Skeletal muscle satellite cell (primary cell): Measurements from ENCODE around the gene MN1.
A peak's percentile ranks its signal among the peaks of the same experiment; 100 is the strongest.
"Not testable (repeated sequence)": the region's sequence is repeated elsewhere in the genome, so short reads cannot be mapped to it uniquely, and the experiment has no call there.

Experiments
- H3K27me3 ChIP-seq: 2 replicates; pipeline ENCODE4 v1.7.0; 2013; ENCODE audit warnings: low read length; ENCODE audit not compliant: control insufficient read depth, insufficient read depth
- H3K36me3 ChIP-seq: 2 replicates; pipeline ENCODE4 v1.7.0; 2013; ENCODE audit warnings: mild to moderate bottlenecking, control low read depth, low read length; ENCODE audit not compliant: insufficient read depth
- H3K4me1 ChIP-seq: 2 replicates; pipeline ENCODE4 v1.7.0; 2013; ENCODE audit warnings: low read length; ENCODE audit not compliant: control insufficient read depth, insufficient read depth
- H3K4me2 ChIP-seq: 2 replicates; pipeline ENCODE4 v1.7.0; 2013; ENCODE audit warnings: mild to moderate bottlenecking, low read length
- H3K4me3 ChIP-seq: 2 replicates; pipeline ENCODE4 v1.7.0; 2013; ENCODE audit warnings: low read length
- H3K9ac ChIP-seq: 2 replicates; pipeline ENCODE4 v1.7.0; 2013; ENCODE audit warnings: mild to moderate bottlenecking, low read depth, low read length, moderate library complexity
- H3K9me3 ChIP-seq: replicated peaks from 2 replicates; pipeline ENCODE4 v1.7.0; 2013; ENCODE audit warnings: mild to moderate bottlenecking, control low read depth, low read length

MN1 gene

DNA sequence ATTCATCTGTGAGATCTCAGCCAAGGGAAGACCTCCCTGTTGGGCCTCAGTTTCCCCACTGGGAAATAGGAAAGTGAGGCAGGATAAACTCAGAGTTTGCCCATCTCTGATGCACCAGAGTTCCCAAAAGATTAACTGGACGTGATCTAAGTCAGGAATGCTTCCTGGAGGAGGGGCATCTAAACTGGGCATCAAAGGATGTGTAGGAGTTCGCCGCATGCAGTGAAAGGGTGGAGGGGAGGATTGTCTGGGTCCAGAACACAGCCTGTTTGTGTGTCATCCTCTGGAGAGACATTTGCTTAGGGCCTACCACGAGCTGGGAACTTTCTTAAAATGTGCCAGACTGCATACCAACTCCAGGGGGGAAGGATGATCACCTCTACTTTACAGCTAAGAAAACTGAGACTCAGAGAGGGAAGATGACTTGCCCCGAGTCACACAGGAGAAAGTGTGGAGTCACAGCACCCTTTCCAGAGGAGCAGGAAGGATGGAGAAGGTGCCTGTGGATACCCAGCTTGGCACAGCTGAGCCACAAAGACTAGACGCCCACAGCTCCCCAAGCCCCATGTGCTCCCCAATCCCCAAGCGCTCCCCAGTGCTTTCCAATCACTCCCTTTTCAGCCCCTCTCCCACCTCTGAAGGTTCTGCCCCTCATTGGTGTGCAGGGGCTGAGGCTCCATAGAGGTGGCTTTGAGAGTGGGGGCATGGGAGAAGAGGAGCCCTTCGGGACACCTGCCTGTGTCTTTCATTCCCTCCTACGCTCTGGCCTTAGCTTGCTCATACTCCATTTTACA lies 50.1 kb downstream of the MN1 start:
- Histone ChIP-seq H3K4me1 (peaks cover 18% of the 10 kb centered on the region), H3K4me2 (no peak overlapping the region), H3K4me3 (no peak overlapping the region), H3K36me3 (no peaks in the 10 kb centered on the region), H3K27me3 (peaks cover 29% of the 10 kb centered on the region), H3K9ac (no peak overlapping the region), H3K9me3 (no peaks in the 10 kb centered on the region)

GRCh38 chr22:27750584-27751265 lies 50.8 kb downstream of the MN1 start:
- H3K4me3 ChIP-seq: no peak overlapping the region
- no peak overlapping the region for H3K9ac ChIP-seq
- H3K27me3 ChIP-seq: peaks cover 29% of the 10 kb centered on the region
- no peaks in the 10 kb centered on the region for H3K9me3 ChIP-seq
- H3K36me3 ChIP-seq: no peaks in the 10 kb centered on the region
- H3K4me1 ChIP-seq: peaks cover 18% of the 10 kb centered on the region
- no peak overlapping the region for H3K4me2 ChIP-seq

- Histone ChIP-seq H3K4me3 (no peak overlapping the region), H3K4me2 (no peak overlapping the region), H3K9ac (no peak overlapping the region), H3K36me3 (no peaks in the 10 kb centered on the region), H3K9me3 (no peaks in the 10 kb centered on the region), H3K27me3 (peaks cover 36% of the 10 kb centered on the region), H3K4me1 (peaks cover 18% of the 10 kb centered on the region)
Observed at GRCh38 chr22:27749597-27750225, 51.8 kb downstream of the MN1 start.

DNA sequence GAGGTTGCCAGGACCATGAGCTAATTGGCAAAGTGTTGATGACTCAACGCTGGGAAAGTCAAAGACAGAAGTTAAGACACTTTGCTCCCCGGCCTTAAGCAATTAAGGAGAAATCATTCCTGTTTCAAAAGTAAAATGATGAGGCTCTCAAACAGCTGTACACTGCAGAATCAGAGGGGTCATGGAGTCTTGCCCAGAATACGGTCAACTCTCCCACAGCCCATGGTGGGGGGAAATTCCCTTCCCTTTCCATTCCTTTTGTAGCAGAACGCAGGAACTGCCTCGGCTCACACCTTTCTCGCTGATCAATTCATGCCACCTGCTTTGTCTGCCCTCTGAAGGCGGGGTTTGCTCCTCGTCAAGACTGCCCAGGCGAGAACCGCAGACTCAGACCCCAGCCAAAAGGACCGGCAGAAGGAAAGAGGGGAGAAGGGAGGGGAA lies 52.8 kb downstream of the MN1 start:
- Histone ChIP-seq H3K9ac (no peak overlapping the region), H3K9me3 (no peaks in the 10 kb centered on the region), H3K4me3 (no peak overlapping the region), H3K27me3 (peaks cover 31% of the 10 kb centered on the region), H3K4me1 (peaks cover 18% of the 10 kb centered on the region), H3K4me2 (peak overlapping the region; percentile 61), H3K36me3 (no peaks in the 10 kb centered on the region)

GRCh38 chr22:27748349-27748748 lies 53.2 kb downstream of the MN1 start:
- peaks cover 31% of the 10 kb centered on the region for H3K27me3 ChIP-seq
- no peak overlapping the region for H3K4me3 ChIP-seq
- no peak overlapping the region for H3K9ac ChIP-seq
- no peaks in the 10 kb centered on the region for H3K36me3 ChIP-seq
- no peaks in the 10 kb centered on the region for H3K9me3 ChIP-seq
- H3K4me2 ChIP-seq: peak overlapping the region; percentile 61
- peaks cover 18% of the 10 kb centered on the region for H3K4me1 ChIP-seq

- Histone ChIP-seq H3K36me3 (no peaks in the 10 kb centered on the region), H3K4me2 (no peak overlapping the region), H3K4me3 (no peak overlapping the region), H3K4me1 (peaks cover 12% of the 10 kb centered on the region), H3K27me3 (peaks cover 31% of the 10 kb centered on the region), H3K9me3 (no peaks in the 10 kb centered on the region), H3K9ac (no peak overlapping the region)
Observed at GRCh38 chr22:27747396-27748221, 53.9 kb downstream of the MN1 start.

DNA sequence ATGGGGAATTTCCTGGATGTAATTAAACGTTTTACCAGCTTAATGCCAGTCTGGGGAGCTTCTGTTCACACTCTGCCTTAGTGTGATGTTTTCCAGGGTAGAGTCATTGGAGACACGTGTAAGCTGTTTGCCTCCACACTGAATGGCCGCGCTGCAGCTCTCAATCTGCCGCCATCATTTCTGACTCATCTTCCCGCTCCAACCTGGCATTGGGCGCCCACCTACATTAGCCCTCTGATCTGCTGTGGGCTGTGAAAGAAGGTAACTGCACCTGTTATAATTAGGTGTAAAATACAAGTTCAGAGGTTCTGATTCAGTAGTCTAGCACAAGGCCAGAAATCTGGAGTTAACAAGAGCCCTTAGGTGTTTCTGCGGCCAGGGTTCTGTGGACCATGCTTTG lies 54.6 kb downstream of the MN1 start:
- no peak overlapping the region for H3K9ac ChIP-seq
- H3K4me1 ChIP-seq: peaks cover 11% of the 10 kb centered on the region
- H3K27me3 ChIP-seq: peaks cover 31% of the 10 kb centered on the region

GRCh38 chr22:27745809-27746208 lies 55.7 kb downstream of the MN1 start:
- Histone ChIP-seq H3K27me3 (peaks cover 26% of the 10 kb centered on the region), H3K4me3 (no peak overlapping the region), H3K4me1 (peaks cover 11% of the 10 kb centered on the region), H3K9me3 (no peaks in the 10 kb centered on the region), H3K4me2 (no peak overlapping the region), H3K36me3 (no peaks in the 10 kb centered on the region), H3K9ac (no peak overlapping the region)

More for the DNA sequence above, 54.6 kb downstream of the MN1 start:
- no peak overlapping the region for H3K4me2 ChIP-seq
- no peaks in the 10 kb centered on the region for H3K9me3 ChIP-seq
- no peak overlapping the region for H3K4me3 ChIP-seq
- H3K36me3 ChIP-seq: no peaks in the 10 kb centered on the region

DNA sequence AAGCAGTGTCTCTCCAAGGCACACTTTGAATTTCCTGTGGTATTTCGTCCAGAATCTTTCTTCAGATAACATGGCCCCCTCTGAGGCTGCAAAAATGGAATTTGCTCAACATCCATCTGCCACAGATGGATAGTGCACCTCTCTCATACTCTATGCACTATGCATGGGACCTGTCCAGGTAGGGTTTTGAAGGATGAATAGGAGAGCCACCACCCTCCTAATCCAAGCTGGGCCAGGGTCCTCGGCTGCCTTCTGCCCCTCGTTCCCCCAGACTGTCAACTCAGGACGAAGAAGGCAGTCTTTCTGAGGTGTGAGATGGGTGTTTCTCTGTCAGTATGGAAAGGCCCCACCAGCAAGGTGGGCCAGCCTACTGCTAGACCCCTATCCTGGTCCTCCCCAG lies 56.4 kb downstream of the MN1 start:
- no peak overlapping the region for H3K9ac ChIP-seq
- no peaks in the 10 kb centered on the region for H3K9me3 ChIP-seq
- H3K27me3 ChIP-seq: peaks cover 22% of the 10 kb centered on the region
- H3K4me1 ChIP-seq: peaks cover 11% of the 10 kb centered on the region
- no peak overlapping the region for H3K4me3 ChIP-seq
- no peak overlapping the region for H3K4me2 ChIP-seq
- H3K36me3 ChIP-seq: no peaks in the 10 kb centered on the region

- H3K4me2 ChIP-seq, H3K9me3 ChIP-seq, H3K36me3 ChIP-seq, H3K9ac ChIP-seq, H3K4me1 ChIP-seq, H3K4me3 ChIP-seq: not testable (repeated sequence)
- H3K27me3 ChIP-seq: peaks cover 11% of the 10 kb centered on the region
Observed at GRCh38 chr22:27744078-27744477, 57.5 kb downstream of the MN1 start.

DNA sequence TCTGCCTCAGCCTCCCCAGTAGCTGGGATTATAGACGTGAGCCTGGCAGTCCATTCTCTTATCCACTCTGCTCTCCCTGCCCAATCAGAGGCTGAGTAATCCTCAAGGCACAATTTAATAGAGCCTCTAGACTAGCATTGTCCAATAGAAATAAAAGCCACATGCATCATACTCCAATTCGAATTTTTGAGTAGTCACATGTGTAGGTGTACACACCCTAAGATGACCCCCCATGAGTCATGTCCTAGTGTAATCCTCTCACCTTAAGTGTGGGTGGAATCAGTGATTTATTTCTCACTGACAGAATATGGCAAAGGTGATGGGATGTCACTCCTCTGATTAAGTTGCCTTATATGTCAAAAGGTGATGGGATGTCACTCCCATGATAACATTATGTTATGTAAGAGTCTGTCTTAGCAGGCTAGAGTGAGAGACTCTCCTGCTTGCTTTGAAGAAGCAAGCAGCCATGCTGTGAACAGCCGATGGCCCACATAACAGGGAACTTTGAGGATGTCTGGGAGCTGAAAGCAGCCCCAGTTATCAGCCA lies 61.3 kb downstream of the MN1 start:
- H3K9ac ChIP-seq: no peak overlapping the region
- no peaks in the 10 kb centered on the region for H3K9me3 ChIP-seq
- peaks cover 25% of the 10 kb centered on the region for H3K27me3 ChIP-seq
- H3K4me3 ChIP-seq: no peak overlapping the region
- H3K4me2 ChIP-seq: no peak overlapping the region
- no peaks in the 10 kb centered on the region for H3K36me3 ChIP-seq
- no peaks in the 10 kb centered on the region for H3K4me1 ChIP-seq
